Stimulated activated CD4-positive, alpha-beta T cell treated with anti-CD3 and anti-CD28 coated beads, Interleukin-12 subunit alpha, Interleukin-12 subunit beta, amount 100 ng/mL, for 4 hours (primary cell): Measurements from ENCODE around the gene LSAMP.
A peak's percentile ranks its signal among the peaks of the same experiment; 100 is the strongest.
"Not testable (repeated sequence)": the region's sequence is repeated elsewhere in the genome, so short reads cannot be mapped to it uniquely, and the experiment has no call there.

Source experiments
- DNase-seq: peaks from one replicate; pipeline ENCODE4 v3.0.0-alpha.2; 2020

Gene LSAMP

DNA sequence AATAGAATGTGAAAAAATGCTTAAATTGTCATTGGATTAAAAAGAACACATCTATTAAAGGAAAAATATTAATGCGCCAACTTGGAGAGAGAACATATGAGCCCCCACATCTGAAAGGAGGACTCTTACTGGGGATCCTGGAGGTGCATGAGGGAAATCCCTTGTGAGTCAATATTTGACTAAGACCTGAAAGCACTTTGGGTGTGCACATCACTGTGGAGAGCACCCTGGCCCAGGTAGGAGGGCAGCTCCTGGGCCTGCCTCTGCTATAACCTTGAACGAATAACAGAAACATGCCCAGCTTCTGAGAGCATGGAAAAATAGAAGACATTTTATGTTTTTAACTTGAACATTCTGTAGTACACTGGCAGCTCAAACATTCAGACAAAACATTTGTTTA lies 622.2 kb downstream of the LSAMP start:
- no peak for DNase-seq

DNA sequence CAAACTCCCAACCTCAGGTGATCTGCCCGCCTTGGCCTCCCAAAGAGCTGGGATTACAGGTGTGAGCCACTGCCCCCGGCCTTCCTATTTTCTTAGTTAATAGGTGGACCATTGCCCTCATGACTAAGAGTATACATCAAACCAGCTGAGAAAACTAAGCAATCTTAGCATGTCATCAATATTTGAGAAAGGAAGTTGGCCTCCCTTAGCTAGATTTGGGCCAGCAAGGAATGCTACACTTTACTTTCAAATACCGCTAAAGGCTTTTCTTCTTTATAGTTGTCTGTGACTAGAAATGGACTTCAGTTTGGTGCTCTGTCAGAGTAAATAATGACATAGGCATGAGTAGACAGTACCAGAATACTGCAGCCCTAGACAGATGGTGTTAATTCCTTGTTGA lies 622.7 kb downstream of the LSAMP start:
- no peak for DNase-seq

DNA sequence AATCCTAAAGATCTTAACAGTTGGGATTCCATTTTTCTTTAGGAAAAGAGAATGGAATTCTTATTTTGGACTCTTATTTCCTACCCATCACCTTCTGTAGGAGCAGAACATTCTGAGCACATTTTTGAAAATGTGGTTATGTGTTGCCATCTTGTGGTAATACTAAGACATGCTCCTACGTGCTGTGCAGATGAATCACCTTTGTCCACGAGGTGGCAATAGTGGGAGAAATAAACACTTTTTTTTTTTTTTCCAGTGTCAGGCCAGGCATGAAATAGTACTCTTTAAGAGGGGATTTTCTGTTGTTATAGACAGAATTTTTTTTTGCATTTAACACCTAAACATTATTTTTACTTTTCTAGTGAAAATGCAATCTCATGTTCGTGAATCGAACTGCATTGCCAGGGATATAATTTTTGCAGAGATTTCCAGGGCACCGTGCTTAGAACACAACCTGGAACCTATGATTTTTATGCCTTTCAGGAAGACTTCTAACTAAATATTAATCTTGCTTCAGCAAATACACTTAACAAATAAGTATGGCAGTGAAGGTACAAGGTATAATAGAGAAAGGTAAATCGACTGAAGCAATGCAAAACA lies 625.4 kb downstream of the LSAMP start:
- DNase-seq = peak; percentile 30

DNA sequence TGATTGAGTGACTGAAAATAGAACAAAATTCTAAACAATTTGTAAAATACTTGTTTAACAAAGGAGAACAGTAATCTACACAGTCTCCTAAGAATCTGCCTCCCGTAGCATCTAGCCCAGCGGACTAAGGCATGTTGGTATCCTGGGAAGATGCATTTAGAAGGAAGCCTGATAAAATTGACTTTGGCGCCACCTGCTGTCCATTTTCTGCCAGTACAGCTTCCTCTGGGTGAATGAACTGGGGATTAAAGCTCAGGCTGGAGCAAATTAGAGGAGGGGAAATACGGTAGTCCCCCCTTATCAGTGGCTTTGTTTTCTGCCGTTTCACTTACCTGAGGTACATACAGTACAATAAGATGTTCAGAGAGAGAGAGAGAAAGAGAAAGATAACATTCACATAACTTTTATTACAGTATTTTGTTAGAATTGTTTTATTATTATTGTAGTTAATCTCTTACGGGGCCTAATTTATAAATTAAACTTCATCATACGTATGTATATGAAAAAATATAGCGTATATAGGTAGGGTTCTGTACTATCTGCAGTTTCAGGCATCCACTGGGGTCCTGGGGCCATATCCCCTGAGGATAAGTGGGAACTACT lies 630.4 kb downstream of the LSAMP start:
- peak; percentile 65 for DNase-seq

DNA sequence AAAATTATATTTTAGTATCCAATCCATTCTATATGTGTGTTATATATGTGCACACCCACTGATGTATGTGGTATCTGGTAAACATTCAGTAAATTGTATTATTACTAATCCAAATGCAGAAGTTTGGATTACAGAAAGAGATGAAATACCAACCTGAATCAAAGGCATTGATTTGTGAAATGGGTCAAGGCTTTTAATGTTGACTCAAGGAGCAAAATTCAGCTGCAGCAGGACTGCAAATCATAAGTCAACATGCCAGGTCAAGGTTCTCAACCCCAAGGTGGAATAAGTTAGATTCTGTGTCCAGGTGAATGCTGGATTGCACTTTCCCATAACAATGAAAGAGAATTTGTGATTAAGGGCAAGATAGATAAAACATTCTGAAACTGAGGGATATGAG lies 631.3 kb downstream of the LSAMP start:
- no peak for DNase-seq

DNA sequence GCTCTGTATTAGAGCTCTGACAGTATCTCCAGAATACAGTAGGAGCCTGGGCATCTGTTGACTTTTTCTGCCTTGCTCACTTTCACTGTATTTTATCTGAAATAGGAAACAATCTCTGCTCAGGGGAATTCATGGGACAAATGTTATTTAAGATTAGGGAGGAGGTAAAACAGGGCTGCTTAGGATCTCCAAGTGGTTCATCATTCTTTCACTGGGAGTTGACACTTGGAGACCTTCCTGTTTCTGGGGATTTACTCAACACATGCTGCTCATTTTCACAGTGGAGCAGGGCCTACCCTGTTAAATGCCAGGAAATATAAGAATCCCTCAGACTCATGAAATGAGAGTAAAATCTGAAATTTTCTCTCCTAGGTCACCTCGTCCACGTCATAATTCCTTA lies 636.5 kb downstream of the LSAMP start:
- no peak for DNase-seq

DNA sequence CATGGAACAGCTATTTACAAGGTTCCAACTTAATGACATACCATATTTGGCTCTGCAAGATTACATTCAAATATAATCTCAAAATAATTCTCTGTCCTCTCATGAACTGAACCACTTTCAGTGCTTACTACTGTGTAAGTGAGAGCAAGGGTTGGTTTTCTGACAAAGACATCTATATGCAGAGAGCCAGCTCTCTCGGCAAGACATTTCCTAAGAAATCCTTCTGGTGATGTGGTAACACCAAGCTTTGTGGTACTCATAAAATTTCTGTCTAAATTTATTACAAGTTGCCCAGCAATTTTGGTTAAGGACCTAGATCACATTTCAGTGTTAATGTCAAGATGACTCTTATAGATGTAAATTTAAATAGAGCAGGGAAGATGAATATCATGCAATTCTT lies 637.0 kb downstream of the LSAMP start:
- no peak for DNase-seq

DNA sequence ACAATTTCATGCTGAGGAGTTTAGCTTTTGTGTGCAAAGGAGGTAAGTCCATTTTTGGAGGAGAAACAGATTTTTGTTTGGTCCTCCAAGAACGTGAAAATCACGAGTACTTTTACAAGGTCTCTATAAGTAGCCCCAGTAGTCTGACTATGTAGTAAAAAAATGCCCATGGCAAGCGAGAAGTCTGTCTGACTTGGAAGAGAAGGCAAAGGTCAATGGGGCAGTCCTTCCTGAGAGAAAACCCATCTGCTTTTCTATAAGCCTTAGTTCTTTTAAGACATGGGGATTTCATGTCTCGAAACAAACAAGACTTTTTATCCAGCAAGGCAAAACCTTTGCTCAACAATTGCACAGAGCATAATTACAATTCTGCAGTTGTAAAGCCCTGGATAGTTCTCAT lies 638.8 kb downstream of the LSAMP start:
- DNase-seq = no peak

DNA sequence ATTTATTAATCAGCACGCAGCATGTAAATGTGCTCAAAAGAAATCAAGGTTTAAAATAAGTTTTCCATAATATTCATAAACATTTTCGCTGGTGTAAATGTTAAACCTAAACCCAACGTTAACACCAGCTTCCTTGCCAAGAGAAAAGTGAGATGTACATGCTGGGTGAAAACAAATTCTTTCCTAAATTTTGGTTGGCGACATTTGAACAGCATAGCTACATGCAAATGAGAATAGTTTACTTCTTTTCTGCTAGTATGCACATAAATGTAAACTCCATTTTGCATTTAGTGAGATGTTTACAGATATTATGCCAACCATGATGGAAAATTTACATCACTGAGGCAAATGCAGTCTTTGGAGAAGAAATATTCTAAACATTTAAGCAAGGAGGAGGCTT lies 639.8 kb downstream of the LSAMP start:
- no peak for DNase-seq

DNA sequence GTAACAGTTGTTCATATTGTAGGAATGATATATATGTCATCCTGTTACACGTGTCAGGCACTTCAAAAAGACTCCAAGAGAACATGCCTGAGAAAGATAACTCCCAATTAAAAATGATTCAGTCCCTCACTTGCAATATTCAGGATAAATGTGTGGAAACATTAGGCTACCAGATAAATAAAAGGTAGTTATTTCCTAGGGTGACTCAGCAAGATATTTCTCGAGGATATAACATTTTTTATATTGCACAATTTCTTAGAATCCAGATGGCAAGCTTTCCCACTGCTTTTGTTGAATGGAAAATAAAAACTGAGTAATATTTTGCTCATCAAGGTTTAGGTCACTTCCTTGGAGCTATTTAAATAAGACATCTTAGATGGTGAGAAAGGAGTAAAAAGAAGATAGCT lies 640.6 kb downstream of the LSAMP start:
- DNase-seq = no peak

DNA sequence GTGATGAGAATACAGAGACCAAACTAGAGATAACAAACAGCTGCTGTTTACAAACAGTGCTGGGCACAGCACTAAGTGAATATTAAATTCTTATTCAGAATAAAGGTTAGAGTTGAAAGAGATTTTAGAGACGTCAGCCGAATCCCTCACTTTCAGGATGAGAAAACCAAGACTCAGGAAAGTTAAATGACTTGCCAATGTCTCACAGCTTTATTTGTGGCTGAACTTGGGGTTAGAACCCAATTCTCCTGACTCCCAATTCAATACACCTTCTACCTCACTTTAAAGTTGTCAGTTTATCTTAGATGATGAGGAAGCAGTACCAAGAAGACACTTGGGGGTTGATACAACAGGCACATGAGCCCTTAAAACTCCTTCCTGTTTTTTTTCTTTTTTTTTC lies 641.1 kb downstream of the LSAMP start:
- no peak for DNase-seq

DNA sequence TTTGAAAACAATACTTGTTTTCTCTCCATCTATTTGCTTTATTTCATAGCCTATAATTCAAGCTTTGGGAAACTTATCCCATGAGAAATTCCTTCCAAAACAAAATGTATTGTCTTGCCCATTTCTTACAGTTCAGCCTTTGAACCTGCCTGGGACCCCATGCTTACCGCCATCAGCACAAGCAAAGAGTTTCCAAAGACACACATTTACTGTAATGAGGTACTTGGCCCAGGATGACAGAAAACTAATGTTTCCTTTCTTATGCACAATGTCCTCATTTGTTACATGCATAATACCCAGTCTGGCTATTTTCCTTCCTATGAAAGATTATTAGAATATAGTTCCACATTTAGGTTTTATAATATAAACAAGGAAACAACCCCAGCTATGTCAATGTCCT lies 641.6 kb downstream of the LSAMP start:
- DNase-seq = no peak

DNA sequence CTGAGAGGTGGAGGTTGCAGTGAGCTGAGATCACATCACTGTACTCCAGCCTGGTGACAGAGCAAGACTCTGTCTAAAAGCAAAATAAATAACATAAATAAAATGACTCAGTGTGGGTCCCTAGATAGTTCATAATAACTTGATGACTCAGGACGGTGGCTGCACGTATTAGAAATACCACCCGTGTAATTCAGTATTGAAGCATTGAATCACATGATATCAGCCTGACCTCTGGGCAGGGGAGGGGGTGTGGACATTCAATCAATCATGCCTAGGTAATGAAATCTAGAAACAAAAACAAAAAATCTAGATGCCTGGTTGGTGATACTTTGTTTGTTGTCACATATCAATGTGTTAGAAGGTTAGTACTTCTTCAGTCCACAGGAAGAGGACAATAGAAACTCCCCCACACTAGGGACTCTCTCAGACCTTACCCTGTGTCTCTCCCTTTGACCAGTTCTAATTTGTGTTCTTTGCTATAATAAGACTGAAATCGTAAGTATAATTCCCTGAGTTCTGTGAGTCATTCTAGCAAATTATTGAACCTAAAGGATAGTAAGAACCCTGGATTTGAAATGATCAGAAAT lies 644.7 kb downstream of the LSAMP start:
- no peak for DNase-seq

DNA sequence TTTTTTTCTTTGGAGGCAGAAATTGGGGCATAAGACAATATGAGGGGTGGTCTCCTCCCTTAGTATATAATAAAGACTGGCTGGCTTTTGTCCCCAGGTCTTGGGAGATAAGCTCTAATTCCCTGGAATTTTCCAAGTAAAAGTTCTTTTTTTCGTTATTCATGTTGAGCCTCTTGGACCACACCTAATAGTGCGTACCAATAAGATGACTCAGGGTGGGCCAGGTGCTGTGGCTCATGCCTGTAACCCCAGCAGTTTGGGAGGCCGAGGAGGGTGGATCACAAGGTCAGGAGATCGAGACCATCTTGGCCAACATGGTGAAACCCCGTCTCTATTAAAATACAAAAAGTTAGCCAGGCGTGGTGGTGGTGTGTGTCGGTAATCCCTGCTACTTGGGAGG lies 645.2 kb downstream of the LSAMP start:
- not testable (repeated sequence) for DNase-seq

DNA sequence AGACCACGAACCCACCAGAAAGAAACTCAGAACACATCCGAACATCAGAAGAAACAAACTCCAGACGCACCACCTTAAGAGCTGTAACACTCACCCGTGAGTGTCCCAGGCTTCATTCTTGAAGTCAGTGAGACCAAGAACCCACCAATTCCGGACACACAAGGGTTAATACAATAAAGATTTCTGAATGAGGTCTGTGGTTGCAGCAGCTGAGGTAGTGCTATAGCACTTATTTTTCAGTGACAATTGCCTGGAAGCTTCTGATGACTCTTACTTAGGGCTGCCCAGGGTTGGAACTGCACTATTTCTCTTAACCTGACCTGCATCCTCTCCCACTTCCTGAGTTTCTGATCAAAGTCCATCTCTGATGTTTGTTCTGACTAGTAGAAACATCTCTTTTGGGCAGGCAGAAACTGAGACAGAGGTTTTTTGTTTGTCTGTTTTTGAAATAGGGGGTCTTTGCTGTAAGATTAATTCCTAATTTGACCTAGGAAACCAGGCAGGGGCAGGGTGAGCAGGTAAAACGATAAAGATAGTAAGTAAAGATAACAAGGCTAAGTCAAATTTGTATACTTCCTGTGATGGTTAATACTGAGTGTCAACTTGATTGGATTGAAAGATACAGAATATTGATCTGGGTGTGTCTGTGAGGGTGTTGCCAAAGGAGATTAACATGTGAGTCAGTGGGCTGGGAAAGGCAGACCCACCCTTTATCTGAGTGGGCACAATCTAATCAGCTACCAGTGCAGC lies 652.9 kb downstream of the LSAMP start:
- DNase-seq = no peak

DNA sequence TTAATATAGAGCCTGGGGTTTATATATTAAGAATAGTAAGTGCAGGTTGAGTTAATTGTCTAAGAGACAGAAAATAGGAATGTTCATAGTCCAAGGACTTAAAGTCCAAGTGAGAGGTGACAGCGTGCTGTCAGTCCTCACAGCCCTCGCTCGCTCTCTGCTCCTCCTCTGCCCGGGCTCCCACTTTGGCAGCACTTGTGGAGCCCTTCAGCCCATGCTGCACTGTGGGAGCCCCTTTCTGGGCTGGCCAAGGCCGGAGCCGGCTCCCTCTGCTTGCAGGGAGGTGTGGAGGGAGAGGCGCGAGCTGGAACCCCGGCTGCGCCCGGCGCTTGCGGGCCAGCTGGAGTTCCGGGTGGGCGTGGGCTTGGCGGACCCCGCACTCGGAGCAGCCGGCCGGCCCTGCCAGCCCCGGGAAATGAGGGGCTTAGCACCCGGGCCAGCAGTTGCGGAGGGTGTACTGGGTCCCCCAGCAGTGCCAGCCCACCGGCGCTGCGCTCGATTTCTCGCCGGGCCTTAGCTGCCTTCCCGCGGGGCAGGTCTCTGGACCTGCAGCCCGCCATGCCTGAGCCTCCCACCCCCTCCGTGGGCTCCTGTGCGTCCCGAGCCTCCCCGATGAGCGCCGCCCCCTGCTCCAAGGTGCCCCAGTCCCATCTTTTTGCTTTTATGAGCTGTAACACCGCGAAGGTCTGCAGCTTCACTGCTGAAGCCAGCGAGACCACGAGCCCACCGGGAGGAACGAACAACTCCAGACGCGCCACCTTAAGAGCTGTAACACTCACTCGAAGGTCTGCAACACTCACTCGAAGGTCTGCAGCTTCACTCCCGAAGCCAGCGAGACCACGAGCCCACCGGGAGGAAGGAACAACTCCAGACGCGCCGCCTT lies 653.8 kb downstream of the LSAMP start:
- not testable (repeated sequence) for DNase-seq

DNA sequence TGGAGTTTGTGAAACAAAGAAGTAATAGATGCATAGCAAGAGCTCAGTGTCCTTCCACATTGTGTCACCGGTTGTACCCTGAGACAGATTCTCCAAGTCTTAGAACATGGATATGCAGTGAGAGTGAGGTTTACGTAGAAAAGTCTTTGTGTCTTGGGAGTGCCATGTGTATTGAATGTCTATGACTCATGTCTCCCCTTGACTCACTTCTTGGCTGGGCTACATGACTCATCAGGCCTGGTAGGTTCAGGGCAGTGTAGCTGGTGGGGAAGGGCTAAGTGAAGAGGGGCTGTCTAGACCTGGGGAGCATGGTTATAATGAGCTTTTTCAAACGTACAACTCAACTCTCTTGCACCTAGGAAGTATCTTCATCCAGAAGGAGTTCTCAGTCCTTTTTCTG lies 654.5 kb downstream of the LSAMP start:
- DNase-seq = peak; percentile 28

DNA sequence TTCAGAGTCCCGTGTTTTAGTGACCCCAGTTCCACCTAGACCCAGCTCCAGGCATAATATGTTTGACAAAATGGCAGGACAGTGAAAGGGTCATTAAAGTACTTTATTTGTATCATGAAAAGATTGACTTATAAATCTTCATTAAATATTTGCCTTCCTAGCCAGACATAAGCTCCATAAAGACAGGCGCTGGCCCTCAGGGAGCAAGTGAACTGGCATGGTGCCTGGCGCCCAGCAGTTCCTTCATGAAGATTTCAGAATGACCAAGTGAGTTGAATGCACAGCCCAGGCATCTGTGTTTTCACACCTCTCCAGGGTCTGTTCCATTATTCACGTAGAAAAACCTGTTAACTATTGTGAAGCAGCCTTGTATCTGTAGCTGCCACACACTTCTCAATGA lies 655.8 kb downstream of the LSAMP start:
- DNase-seq = no peak

DNA sequence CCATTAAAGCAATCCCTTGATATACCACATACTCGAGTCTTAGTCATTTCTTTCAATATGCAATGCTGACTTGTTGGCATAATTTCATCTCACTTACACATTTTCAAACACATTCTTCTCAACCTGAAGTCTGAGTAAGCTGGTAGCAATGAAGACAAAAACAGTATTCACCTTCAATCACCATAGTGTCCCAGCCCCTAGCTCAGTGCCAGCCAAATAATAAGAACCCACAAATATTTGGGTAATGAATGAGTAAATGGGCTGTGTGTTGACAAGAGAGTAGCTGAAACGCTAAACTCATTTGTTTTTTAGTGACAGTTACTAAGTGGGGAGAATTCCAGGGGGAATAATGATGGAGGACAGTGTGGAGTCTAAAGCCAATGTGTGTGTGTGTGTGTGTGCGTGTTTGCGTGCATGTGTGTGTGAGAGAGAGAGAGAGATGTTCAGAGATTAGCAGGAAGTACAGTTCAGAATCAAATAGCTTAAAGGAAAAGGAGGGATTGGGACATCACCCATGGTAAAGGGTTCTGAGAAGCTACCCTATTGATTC lies 656.3 kb downstream of the LSAMP start:
- DNase-seq = no peak

DNA sequence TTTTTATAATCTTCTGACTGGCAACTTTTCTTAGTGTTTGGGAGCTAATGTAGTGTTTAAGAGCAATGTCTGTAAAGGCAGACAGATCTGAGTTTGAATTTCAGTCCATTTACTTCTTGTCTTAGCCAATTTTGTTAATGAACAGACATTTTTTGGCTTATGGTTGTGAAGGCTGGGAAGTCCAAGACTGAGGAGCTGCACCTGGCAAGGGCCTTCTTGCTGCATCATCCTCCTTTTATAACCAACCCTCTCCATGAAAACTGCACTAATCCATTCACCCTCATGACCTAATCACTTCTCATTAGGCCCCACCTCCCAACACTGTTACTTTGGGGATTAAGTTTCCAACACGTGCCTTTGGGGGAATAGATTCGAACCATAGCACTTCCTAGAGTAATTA lies 657.5 kb downstream of the LSAMP start:
- DNase-seq = no peak

DNA sequence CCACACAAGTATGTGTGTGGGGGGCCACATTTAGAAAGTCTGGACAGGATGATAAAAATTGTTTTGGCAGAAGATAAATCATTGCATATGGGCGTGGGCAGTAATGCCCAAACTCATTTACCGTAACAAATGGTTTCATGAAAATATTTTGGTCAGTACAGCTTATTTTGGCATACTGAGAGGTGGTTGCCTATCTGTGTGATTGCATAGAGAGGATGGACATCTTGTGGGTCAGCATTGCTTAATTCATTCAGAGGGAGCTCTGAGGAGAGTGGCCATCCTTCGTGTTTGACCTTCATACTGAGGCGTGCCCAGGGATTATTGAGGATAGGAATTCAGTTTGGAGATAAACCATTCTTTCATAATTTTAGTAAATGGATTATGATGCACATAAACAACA lies 659.5 kb downstream of the LSAMP start:
- no peak for DNase-seq

DNA sequence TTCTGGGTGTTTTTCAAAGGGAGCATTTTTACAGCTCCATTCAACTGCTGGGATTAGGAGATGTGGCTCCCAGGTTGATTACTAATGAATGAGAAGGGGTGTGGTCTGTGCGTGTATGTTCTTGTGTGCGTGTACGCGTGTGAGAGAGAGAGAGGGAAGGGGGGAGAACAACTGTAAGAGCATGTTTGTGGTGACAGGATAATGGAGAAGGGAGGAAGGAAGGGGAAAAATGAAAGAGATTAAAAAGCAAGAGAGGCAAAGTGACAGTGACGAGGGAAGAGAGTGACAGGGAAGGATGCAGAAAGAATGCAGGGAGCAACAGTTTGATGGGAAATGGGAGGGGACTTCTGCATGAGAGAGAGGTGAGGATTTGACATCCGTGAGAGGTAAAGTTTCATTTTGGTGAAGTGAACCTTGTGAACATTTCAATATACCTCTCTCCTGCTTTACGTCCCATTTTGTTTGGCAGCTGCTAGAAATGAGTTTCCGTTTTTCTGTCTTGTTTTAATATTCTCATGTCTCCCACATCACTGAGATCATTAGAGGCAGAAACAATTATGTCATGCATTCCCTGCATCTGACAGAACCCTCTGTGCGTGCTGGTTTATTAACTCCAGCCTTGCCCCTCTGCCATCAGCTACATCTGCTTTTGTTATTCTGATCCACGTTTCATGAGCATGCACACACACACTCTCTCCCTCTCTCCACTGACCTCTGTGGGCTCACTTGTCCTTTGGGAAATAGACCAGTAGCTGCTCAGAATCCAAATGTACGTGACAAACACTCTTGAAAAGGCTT lies 660.3 kb downstream of the LSAMP start:
- no peak for DNase-seq
